GM18870 (cell line): ENCODE data around the gene MUC15.
"Not testable (repeated sequence)": the region's sequence is repeated elsewhere in the genome, so short reads cannot be mapped to it uniquely, and the experiment has no call there.

Experiments used
- ATAC-seq: cut with Tn5 transposase; IDR thresholded peaks from one replicate; pipeline ENCODE4 v1.9.1; 2021; ENCODE audit warnings: moderate library complexity; ENCODE audit not compliant: unreplicated experiment

MUC15 gene

GRCh38 chr11:26571861-26572654, at the start of gene MUC15:
Gene MUC15 (minus strand): TSS chr11:26572263. CDS start chr11:26567094, 5,169 bp downstream.
- no peak for ATAC-seq

DNA sequence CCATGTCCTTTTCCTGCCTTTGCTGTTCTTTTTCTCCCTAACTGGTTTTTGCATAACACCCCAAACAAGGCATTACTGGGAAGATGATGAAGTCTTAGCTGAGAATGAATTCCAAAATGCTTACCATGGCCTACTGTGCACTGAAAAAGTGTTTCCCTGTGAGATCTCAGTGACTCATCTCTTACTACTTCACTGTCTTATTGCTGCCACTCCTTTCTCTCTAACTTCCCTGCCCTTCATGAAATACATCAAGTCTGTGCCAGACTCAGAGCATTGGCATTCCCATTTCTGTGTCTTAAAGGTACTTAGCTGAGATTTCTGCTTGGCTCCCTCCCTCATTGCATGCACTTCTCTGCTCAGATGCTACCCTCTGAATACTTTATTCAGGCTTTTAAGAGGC, 49.1 kb upstream of the MUC15 start:
- no peak for ATAC-seq

DNA sequence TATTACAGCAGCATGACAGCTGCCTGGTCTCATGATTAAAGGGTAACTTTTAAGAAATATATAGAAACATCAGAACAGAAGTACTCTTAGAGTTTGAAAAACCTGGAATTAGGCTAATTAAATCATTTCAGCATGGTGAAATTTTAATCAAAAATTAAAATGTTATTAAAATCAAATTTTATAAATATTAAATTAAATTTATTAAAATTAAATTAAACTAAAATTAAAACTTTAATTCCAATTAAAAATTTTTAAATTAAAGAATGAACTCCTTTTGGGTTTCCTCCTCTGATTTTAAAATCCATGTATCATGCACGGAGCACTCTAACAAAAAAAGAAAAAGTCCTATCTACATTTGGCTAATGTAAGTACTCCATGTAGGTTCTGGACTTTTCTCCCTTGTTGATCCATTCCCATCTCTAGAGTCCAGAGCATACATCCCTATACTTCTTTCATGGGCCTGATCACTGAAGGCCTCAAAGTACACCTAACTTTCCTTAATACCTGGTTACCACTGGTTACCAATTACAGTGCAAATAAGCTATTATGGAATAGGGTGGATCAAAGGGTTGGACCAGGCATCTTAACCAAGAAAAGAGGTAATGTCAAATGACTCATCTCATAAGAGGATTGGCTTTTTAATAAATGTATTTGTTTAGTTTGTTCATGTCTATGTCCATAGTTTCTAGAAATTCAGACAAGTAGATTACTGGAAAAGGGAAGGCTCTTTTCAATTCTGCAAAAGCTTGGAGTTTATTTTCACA, 48.4 kb upstream of the MUC15 start:
- ATAC-seq, result no peak

DNA sequence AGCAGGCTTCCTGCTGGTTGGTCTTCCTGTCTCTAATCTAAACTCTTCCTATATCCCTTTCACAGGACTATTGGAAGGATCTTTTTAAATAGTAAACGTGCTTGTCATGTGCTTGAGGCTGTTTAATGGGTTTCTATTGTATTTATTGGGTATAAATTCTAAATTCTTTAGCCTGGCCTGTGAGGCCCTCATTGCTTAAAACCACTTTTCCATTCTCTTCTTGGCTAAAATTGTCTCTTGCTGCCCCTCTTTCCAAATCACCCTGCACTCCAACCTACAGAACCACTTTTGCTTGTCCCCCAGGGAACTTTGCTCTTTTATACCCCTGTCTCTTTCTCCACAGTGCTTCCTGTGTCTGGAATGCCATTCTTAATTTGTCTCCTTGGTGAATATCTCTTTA, 46.4 kb upstream of the MUC15 start:
- ATAC-seq, result no peak

DNA sequence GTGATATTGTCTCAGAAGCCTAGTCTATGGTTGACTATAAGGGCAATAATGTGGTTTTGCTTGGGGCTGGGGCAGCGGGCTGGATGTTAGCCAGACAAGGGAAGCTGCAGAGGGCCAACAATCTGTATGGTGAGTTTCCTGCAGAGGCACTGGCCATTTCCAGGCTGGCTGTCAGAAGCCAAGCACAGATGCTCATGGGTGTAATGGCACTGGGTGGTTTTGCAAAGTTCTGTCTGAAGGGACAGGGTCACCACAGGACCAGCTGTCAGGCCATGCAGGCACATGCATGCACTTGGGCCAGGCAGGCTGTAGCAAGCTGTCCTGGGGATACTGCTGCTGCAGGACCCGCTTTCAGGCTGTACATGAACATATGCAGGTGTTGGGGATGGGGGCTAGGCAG, 41.7 kb upstream of the MUC15 start:
- no peak for ATAC-seq

GRCh38 chr11:26608507-26609146, 36.6 kb upstream of the MUC15 start:
- ATAC-seq, result peak; percentile 33

DNA sequence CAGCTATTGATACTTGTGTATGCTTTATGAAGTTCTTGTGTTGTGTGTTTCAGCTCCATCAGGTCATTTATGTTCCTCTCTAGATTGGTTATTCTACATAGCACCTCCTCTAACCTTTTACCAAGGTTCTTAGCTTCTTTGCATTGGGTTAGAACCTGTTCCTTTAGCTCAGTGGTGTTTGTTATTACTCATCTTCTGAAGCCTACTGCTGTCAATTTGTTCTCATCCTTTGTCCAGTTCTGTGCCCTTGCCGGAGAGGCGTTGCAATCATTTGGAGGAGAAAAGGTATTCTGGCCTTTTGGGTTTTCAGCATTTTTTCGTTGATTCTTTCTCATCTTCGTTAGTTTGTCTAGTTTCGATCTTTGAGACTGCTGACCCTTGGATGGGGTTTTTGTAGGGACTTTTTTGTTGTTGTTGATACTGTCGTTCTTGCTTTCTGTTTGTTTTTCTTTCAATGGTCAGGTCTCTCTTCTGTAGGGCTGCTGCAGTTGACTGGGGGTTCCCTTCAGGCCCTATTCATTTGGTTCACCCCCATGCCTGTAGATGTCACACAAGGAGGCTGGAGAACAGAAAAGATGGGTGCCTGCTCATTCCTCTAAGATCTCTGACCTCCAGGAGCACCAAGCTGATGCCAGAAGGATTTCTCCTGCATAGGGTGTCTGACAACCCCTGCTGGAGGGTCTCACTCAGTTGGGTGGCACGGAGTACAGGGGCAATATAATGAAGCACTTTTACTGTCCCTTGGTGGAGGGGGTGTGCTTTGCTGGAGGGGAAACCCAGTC, 35.9 kb upstream of the MUC15 start:
- ATAC-seq, result peak; percentile 62

- no peak for ATAC-seq
Measured at GRCh38 chr11:26599876-26600434, 27.9 kb upstream of the MUC15 start.

DNA sequence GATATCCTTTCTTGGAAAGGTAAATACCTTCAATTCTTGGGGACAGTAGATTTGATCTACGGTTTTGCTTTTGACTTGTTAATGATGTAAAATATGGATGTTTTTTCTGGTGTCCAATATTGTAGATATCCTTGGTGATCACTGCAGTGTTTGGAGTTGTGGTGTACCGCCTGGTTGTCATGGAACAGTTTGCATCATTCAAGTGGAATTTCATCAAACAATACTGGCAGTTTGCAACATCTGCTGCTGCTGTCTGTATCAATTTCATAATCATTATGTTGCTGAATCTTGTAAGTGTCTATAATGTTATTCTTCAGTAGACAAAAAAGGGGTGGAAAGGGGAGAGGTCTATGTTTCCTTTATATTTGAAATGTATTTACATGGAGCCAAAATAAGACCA, 27.4 kb upstream of the MUC15 start:
- ATAC-seq, result no peak

GRCh38 chr11:26597899-26598298, 25.8 kb upstream of the MUC15 start:
- no peak for ATAC-seq

DNA sequence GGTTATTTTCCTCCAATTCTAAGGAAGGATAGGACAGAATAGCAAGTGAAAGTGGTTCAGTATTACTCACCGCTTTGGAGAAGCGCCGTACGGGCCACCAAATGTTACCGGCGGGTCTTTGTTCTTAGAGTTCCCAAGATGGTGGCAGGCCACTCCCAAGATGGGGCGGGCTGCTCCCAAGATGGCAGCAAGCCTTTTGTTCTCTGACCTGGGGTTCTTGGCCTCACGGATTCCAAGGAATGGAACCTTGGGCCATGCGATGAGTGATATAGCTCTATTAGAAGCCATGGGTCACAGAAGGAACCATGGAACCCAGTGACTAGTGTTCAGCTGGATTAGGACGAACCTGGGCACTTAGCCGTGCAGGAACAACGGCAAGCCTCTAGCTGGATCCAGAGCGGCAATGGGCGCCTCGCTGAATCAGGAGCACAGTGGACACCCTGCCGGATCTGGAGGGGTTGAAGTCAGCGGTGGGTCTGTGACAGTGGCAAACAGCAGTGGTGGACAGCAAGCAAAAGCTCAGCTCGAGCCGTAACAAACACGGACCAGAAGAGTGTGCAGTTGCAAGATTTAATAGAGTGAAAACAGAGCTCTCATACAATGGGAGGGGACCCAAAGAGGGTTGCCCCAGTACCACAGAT, 25.1 kb upstream of the MUC15 start:
- not testable (repeated sequence) for ATAC-seq

- not testable (repeated sequence) for ATAC-seq
Measured at GRCh38 chr11:26595207-26595865, 23.3 kb upstream of the MUC15 start.

DNA sequence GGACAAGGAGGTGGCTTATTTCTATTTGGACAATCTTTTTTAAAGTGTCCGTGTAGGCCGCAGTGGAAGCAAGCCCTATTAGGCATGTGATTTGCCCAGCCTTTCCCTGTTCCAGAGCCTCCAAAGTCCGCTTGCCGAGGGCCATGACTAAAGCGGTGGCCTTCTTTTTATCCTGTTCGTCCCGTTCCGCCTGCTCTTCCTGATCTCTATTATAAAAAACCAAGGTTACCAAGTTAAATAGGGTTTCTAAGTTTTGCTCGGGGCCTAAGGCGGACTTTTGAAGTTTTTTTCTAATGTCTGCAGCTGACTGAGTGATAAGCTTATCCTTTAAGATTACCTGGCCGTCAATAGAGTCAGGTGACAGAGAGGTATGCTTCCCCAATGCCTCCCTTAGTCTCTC, 21.6 kb upstream of the MUC15 start:
- no peak for ATAC-seq

GRCh38 chr11:26587073-26587472, 15.0 kb upstream of the MUC15 start:
- no peak for ATAC-seq

DNA sequence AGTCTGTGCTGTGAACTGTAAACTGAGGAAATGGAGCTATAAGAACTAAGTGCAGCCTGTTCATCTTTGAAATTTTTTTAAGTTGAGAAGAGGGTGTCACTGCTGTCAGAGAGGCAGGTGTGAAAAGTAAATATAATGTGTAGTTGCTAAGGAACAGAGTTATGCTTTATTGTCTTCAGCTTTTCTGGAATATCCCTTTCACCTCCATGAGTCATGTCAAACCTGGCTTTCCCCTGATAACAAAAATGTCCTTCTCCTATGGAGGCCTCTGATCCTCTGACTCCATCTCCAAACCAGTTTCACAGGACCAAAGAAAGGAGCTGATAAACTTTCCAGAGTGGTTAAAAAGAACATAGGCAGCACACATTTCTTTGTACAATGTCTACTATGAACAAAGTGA, 12.8 kb upstream of the MUC15 start:
- no peak for ATAC-seq

DNA sequence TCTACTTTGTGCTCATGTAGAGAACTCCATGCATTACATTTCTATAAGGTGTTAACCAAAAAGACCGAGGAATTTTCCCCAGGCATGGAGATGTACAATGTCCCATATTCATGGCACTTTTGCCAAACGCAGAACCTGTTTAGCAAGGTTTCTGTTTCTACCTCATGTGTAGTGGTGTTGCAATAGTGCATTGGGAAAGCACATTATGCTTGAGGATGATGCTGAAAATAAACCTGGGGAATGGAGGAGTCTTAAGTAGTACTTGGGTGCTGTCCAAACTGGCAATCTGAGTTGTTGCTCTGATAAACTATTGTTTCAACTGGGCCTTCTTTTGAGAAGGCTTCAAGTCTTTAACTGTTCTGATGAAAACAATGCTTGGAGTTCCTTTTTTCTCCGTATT, 11.5 kb upstream of the MUC15 start:
- ATAC-seq, result no peak

DNA sequence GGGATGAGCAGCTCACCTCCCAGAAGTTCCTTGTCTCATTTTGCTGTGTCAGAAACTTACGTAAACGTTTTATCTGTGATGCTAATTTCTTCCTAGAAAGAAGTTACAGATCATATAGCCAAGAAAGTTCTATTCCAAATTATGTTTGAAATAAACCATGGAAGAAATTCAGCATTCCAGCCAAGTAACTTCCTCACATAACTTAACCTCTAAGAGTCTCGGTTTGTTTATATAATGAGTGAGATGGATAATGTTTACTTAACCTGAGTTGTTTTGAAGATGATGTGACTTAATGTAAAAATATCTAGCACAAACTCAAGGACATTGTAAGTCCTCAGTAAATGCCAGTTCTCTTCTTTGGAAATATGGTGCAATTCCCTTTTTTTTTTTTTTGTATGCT, 8.9 kb upstream of the MUC15 start:
- ATAC-seq, result no peak

DNA sequence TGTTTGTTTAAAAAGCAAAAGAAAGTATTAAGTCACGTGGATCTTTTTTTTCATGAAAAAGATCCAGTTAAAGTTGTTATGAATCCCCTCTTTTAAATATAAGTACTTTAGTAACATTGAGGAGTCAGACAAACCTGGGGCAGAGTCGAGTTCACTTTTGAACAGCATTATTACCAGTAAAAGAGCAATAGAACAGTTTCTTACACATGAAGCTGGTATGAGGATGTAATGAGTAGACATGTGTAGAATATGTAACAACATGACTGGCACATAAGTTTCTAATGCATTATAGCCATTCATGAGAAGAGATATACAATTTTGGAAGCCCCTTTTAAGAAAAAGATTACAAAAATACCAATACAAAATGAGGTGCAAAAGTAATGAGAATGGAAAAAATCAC, 7.6 kb upstream of the MUC15 start:
- ATAC-seq, result no peak

- ATAC-seq, result no peak
Measured at GRCh38 chr11:26578998-26579661, 7.1 kb upstream of the MUC15 start.
